C4-2B (cell line): ENCODE results near the gene ITGBL1.

Experiments
- H3K27ac ChIP-seq: fragments of 450-650 bp; 2 replicates; pipeline ENCODE4 v1.5.1; 2017
- CTCF ChIP-seq: fragments of 450-650 bp; conservative IDR thresholded peaks from 2 replicates; pipeline ENCODE4 v1.5.1; 2017; ENCODE audit warnings: mild to moderate bottlenecking
- ZFX ChIP-seq: fragments of 450-650 bp; IDR thresholded peaks from 2 replicates; pipeline ENCODE4 v1.6.1; 2017

ITGBL1 gene

DNA sequence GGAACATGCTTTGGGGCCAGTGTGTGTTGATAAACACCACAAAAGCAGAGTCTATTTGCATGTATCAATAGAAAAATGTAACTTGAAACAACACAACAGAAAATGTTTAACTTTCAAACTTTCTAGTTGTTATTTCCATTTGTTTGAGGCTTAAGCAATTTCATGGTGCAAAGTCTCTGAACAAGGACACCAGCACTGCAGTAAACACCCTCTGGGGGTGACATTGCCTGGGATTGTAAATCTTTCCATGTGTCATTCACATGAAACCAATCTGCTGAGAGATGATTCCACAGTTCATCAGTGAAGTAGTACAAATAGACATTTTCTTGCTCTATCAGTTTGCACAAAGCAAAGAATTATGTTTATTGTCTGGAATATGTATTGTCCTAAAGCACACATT lies 124.5 kb downstream of the ITGBL1 start:
- TF ChIP-seq ZFX: no peak
- no peak for TF ChIP-seq CTCF
- no peak overlapping the region for H3K27ac ChIP-seq

DNA sequence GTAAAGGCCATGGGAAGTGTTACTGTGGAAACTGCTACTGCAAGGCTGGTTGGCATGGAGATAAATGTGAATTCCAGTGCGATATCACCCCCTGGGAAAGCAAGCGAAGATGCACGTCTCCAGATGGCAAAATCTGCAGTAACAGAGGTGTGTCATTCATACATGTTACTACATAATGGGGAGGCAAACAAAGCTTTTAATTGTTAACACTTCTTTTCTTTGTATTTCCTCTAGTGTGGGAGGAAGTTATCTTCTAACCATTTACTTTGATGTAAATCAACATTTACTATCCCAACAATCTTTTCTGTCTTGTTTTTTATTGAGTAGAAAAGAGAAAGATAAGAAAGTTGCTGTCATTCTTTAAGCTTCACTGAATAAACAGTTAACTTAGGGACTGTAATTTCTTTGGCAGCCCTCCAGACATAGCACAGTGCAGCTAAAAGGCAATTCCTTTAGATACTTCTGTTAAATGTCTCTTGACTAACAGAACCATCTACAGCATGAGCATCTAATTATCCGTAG lies 126.9 kb downstream of the ITGBL1 start:
- TF ChIP-seq ZFX (no peak), CTCF (no peak)
- no peak overlapping the region for H3K27ac ChIP-seq

GRCh38 chr13:101584331-101584730 lies 131.9 kb downstream of the ITGBL1 start:
- TF ChIP-seq CTCF (no peak), ZFX (no peak)
- H3K27ac ChIP-seq: no peak overlapping the region

DNA sequence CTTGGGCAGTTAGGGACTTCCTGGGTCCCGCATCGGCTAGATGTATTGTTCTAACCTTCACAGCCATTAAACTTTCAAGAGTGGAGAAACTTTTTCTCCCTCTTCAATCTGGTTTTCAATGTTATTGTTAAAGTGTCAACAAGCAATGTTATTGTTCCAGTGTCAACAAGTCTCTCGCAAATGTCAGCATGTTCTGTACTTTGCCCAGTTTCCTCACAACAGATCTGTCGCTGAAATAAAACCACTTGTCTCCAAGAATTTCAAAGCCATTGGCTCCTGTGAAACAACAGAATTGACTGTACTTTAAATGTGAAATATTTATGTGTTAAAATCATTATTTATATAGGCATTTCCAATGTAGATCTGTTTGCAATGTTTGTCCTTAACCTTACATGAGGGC lies 138.0 kb downstream of the ITGBL1 start:
- no peak overlapping the region for H3K27ac ChIP-seq
- TF ChIP-seq ZFX (no peak), CTCF (no peak)

DNA sequence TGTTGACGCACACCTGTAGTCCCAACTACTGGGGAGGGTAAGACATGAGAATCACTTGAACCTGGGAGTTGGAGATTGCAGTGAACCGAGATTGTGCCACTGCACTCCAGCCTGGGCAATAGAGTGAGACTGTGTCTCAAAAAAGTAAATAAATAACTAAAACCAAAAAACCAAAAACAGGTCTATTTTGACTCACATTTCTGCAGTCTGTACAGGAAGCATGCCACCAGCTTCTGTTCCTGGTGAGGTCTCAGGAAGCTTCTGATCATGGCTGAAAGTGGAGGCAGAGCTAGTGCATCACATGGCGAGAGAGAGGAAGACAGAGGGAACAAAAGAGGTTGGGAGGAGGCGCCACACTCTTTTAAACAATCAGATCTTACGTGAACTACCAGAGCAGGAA lies 142.5 kb downstream of the ITGBL1 start:
- H3K27ac ChIP-seq: no peak overlapping the region
- TF ChIP-seq CTCF (no peak), ZFX (no peak)

GRCh38 chr13:101596803-101597202 lies 144.3 kb downstream of the ITGBL1 start:
- no peak overlapping the region for H3K27ac ChIP-seq
- no peak for TF ChIP-seq ZFX
- TF ChIP-seq CTCF: no peak

DNA sequence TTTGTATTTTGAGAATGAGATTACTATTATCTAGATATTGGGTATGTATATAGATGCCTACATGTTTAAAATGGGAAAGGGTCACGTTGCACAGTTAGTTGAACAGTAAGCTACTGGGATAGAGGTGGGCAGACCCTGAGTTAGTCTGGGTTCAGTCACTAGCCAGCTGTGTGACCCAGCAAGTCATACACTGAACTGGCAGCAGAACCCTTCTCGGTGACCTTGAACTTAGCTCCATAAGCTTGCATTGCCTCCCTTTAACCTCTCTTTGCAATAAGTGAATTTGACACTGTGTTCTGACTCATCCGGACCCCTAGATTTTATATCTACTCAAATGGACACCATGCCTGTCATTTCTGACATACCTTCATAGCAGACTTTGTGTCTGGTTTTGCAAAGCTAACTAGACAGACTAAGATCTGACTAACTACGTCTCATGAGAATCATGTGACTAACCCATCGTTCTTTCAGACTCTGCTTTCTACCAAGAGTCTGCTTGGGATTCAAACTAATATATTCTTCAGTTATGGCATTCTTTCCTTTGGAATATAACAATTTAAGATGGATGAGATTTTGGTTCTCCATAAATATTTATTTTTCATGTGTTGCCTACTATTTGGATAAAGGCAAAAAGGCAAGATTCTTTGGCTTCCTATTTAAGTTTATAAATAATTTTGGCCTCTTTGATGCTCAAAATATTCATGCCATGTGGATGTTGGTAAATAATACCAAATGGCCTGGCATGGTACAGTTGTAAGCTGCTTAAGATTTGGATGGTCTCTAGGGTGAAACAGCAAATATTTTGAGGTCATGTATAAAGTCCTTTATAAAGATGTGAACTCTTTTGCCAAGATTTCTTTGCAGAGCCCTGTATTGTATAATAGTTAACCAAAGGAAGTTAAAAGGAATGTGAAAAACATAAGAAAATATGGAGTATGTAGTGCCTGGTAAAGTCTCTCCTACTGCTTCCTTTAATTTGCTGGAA lies 159.3 kb downstream of the ITGBL1 start:
- no peak overlapping the region for H3K27ac ChIP-seq
- no peak for TF ChIP-seq ZFX
- no peak for TF ChIP-seq CTCF
